ENCODE data around the gene SLC6A8.

Gene SLC6A8

DNA sequence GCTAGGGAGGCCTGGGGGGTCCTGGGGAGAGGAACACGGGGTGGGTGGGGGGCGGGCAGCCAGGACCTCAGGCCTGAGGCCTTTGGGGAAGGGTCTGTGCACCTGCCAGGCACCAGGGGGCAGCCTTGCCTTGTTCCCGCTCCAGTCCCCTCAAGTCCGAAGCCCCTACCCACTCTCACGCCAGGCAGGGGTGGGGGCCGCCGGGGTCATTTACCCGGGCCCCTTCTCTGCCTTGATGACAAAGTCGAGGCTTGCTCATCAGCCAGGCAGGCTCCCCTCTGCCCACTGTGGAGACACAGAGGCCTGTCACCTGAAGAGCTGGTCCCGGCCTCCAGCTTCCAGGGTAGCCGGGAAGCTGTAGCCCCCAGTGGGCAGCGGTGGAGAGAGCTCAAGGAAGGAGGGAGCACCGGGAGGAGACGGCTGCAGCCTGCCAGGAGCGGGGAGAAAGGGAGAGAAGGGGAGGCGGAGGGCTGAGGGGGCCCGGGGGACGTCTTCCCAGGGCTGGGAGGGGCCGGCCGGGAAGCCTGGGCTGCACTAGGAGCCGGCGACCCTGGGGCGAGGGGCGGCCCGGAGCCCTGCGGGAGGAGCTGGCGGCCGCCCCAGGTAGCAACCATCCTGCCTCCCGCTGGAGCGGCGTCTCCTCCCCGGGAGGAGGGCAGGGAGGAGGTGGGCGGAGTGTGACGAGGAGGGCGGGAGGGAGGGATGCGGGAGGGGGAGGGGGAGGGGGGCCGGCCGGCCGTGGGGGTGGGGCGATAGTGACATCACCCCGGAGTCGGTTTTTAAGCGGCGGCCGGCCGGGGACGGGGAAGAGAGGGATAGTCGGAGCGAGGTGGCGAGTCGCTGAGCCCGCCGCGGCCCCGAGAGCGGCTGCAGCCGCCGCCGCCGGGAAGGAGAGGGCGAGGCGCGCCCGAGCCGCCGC, at the start of gene SLC6A8:
Gene SLC6A8, plus strand, starts transcription at position 806 of the 919 bp plus-strand sequence. CDS start 649 bp downstream, outside the sequence.
- in situ Hi-C loops (cut with MboI; ENCODE audit: low sequenced_read_pairs), result no loop called here

DNA sequence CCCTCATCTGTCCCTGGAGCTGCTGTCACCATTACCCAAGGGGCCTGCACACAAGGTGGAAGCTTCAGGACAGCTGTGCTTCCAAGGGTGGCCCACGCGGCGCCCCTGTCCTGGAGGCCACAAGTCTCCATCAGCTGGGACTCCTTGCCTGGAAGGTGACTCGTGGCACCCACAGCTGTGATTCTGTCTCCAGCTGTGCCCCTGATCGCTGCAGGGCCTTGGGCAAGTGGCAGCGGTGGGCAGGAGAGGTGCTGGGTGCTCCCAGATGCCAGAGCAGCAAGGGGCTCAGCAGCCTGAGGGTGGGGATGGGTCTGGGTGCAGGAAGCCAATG, 49.7 kb upstream of the SLC6A8 start:
- in situ Hi-C loops (cut with MboI; ENCODE audit: low sequenced_read_pairs), result no loop called here

DNA sequence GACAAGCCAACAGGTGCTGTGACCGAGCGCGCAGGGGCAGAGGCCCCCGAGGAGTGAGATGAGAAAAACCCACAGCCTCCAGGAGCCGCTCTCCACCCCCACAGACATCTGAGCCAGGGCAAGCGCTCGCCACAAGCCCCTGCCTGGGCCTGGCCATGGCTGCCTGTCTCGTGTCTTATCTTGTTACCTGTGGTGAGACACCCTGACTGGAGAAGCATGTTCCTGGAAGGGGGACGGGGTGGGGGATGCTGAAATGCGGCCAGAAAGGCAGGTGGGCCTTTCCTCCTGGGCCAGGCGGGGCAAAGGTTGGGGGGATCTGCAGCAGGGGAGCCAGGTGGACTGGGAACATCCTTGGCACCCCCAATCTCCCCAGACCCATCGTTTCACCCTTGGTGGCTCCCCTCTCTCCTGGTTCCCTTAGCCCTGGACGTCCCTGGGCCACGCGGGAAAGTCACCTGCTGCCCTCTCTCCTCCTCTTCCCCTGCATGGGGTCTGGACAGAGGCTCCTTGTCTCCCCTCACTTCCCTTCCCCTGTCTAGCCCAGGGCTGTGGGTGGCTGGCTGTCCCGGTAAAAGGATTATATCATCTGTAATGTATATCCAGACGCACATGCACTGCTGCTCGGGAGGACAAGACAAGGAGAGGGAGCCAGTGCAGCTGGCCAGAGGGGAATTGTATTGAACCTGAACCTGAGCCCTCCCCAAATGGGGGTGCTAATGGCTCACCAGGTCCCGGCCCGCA, 49.1 kb upstream of the SLC6A8 start:
- in situ Hi-C loops (cut with MboI; ENCODE audit: low sequenced_read_pairs), result no loop called here

DNA sequence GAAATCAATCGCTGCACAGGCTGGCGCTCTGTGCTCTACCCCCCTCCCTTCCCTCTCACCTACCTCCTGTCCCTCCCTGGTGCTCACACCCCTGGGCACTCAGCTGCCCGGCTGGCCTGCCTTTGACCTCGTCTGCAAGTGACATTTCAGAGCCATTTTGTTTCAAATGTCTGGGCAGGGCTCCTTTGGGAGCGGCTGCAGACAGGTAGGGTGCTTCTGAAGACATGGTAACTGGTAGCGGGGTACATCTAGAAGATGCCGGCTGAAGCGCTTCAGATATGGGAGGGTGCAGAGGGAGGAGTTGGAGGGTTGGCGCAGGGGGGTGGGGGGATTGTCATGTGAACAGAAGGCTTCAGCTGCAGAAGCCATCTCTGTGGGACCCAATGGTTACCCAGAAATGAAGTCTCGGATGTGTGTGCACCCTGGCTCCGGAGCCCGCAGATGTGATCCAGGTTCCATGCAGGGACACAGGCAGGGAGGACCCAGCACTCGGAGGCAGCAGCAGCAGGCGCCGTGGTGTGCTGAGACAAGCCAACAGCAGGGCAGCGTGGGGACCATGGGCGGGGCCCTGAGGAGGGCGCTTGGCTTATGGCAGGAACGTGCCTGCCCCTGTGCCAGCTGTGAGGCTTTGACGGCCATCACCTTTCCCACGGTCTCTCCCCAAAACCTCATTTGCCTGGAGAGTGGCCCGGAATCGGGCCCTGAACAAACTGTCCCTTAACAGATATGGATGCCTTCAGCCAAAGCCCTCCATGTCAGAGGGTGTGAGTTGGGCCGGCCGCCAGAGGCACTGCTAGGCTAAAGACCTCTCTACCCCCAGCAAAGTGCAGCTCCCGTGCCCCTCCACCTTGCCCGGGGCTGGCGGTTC, 48.3 kb upstream of the SLC6A8 start:
- in situ Hi-C loops (cut with MboI; ENCODE audit: low sequenced_read_pairs), result no loop called here

DNA sequence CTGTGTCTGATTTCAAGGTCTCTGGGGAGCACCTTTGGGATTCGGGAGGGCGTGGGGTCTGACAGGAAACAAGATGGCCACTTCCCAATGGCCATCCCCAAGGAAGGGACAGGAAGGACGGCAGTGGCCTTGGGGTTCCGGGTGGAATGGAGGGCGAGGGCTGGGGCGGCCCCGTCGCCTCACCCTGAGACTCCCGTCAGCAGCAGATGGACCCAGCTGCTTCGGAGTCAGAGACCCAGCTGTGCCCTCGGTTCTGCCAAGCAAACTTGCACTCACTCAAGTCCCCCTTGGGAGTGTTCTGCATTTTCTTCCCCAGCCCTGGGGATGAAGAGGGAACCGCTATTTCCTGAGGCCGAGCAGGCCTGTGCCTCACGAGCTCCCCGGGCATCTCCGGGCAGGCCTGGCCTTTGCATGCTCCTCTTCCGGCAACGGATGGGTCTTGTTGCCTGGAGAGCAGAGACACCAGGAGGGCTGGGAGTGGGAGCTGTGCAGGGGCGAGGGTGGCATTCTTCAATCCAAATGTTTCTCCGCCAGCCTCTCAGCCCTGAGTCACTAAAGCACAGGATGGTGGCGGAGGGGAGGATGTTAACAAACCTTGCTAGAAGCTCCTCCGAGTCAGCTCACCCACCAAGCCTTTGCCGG, 47.6 kb upstream of the SLC6A8 start:
- in situ Hi-C loops (cut with MboI; ENCODE audit: low sequenced_read_pairs), result no loop called here

DNA sequence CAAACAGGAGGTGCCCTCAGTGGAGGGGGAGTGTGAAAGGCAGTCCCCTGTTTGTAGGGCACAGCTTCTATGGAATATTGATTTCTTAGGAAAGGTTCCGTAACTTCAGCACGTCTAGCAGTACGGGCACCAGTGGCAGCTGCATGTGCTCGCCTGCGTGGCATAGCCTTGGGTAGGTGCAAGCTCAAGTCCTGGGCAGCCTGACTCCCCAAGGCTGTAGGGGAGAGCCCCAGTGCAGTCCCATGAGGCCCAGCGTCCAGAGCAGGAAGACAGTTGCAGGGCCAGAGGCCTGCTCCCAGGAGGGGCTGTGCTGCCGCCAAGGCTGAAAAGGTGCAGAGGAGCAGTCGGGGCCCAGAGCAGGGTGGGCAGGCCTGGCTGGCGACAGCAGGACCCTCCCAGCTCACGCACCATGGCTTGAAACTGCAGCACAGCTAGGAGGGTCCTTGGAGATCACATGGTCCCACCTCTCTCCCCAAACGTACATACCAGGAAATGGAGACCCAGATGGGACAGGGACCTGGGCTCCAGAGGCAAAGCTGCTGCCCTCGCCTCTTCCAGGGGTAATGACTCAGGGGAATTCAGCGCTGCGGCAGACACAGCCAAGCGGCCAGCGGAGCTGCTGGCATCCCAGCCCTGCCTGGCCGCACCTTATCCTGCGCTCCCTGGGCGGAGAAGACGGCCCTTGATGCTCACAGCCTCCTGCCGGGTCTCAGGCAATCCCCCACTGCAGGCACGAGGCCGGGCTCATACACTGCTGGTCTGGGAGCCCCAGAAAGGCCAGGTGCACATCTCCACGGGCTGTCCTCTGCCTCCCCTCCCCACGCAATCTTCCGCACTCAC, 46.8 kb upstream of the SLC6A8 start:
- in situ Hi-C loops (cut with MboI; ENCODE audit: low sequenced_read_pairs), result no loop called here

DNA sequence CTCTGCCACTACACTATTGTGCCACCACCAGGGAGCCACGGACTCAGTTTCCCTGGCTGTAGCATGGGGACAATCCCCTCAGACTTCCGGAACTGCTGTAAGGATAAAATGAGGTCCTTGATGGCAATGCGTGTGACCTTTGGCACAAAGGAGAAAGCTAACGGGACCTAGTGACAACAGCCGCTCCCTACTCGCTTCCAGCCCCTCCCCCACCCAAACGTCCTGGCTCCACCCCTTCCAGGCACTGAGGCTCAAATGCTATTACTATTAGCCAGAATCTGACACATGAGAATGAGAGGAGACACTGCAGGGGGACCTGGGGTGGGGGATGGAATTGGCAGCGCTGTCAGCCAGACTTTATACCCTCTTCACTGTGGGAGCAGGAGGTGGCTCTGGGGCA, 46.1 kb upstream of the SLC6A8 start:
- in situ Hi-C loops (cut with MboI; ENCODE audit: low sequenced_read_pairs), result no loop called here

DNA sequence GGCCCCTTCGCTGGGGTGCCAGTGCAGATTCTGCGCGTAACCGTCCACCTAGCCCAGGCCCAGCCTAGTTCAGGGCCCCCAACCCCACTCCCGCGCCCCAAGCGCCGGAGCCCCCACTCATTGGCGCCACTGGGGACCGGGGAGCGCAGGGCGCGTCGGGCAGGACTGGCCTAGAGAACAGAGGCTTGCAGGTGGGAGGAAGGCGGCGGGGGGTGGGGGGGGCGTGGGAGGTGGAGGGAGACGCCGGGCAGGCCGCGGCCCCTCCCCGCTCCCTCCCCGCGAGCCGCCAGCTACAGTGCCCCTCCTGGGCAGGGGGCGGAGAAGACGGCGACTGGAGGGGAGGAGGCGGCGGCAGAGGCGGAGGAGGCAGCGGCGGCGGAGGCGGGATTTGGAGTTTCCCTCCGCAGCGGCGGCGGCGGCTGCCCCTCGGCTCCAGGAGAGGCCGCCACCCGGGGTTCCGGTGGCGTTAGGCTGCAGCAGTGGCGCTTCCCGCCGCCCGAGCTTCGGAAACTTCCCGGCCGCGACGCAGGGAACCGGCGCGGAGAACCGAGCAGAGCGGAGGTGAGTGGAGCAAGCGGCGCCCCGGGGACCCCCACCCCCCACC, 45.6 kb upstream of the SLC6A8 start:
- in situ Hi-C loops (cut with MboI; ENCODE audit: low sequenced_read_pairs), result no loop called here

DNA sequence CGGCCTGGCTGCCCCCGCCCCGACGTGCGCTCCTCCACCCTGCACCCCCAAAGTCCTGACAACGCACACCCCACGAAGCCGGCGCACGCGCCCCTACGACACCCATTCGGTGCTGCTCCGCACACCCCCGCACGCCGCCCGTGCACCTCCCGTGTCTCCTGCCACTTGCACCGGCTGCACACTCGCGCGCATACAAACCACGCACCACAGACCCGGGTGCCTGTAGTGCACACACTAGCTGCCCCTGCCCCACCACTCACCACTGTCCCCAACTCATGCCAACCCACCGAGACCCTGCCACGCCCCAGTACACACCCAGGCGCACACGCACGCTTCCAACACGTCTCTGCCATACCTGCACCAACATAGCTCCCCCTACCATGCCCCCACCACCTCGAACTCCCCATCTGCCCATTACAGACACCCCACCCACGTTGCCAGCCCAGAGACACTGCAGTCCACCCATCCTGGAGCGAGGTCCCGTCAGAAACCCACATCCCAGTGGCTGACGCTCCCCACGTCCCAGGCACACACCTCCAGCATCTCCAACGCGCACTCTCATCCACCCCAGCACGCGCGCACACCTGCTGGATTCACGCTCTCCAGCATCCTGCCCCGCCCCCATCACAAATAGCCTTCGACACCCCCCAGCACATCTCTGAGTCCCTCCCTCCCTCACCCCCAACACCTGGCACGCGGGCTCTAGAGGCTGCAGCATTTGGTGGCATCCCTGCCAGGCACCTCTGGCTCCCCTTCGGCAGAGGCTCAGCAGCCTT, 44.9 kb upstream of the SLC6A8 start:
- in situ Hi-C loops (cut with MboI; ENCODE audit: low sequenced_read_pairs), result no loop called here

DNA sequence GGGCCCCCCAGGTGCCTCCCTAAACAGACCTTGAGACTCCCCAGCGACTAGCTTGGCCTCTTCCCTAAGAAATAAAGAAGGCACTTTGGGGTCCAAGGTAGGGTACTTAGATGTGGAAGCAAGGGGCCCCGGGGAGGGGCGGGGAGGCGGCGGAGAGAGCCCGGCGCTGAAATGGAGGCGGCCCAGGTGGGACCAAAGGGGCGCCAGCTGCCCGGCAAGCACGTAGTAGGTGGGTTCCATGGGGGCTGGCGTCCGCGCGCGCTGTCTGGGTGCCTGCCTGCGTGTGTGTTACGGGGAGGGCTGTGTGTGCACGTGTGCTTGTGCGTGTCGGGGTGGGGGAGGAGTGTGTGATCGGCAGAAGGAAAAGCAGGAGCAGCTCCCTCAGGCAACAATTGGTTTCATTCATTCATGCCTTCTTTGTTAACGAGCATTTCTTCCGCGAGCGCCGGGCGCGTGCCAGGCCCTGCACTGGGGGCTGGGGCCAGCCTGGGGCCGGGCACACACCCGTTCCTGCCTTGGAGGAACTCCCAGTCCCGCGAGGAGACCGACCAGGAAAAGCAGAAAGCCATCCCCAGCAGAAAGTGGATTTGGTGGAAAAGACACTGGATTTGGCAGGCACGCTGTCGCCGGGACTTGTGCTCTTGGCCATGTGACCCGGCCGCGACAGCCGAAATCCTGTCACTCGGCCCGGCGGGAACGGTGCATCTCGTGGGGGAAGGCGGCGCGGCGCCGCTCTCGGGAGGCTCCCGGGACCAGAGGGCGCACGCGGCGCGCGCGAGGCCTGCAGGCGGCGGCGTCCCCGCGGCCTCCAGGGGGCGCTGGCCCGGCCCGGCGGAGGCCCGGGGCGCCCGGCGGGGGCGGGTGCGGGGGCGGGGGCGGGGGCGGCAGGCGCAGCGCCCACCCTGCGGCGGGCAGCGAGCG, 44.0 kb upstream of the SLC6A8 start:
- in situ Hi-C loops (cut with MboI; ENCODE audit: low sequenced_read_pairs), result no loop called here

DNA sequence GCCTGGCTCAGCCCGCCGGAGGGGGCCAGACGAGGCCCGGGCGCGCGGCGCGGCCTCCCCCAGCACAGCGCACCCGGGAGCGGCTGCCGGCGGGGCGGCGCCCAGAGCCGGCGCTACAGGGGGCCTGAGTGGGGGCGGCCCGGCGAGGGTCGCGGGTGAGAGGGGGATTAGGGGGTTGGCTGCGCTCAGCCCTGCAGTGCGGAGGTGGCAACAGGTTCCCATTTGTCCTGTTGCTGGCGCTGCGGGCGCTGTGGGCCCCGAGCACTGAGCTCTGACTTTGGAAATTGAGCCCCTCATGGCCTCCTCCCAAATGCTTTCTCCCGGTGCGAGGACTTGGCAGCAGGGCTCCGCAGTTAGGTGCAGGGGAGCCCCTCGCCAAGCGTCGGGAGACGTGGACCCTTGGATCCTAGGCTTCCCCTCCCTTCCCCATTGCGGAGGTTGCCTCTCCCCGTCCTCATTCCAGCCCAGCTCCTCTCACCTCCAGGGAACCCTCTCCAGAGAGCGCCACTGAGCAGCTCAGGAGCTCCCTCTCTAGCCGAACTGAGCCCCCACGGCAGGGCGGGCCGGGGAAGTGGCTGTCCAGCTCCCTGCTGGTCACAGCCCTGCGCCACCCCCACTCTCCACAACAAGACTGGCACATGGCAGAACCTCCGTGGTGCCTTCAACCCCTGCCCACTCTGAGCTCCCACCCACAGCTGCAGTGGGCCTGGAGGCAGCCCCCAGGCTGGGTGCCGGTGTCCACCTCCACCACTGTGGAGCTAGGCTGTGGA, 43.2 kb upstream of the SLC6A8 start:
- in situ Hi-C loops (cut with MboI; ENCODE audit: low sequenced_read_pairs), result no loop called here

DNA sequence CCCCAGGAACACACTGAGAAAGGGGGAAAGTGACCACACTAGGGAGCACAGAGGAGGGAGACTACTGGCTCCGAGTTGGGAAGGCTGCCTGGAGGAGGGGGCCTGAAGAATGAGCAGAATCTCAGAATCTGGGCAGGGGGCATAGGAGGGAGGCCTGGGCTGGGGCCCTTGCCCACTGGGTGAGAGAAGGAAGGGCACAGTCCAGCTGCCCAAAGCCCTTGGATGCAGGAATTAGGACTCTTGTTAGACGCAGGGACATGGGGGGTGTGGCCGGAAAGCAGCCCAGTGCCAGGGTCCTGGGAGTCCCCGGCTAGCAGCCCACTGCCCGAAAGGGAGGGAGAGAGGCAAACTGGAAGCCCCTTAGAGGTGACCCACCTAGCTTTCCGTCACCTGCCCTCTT, 42.6 kb upstream of the SLC6A8 start:
- in situ Hi-C loops (cut with MboI; ENCODE audit: low sequenced_read_pairs), result no loop called here

DNA sequence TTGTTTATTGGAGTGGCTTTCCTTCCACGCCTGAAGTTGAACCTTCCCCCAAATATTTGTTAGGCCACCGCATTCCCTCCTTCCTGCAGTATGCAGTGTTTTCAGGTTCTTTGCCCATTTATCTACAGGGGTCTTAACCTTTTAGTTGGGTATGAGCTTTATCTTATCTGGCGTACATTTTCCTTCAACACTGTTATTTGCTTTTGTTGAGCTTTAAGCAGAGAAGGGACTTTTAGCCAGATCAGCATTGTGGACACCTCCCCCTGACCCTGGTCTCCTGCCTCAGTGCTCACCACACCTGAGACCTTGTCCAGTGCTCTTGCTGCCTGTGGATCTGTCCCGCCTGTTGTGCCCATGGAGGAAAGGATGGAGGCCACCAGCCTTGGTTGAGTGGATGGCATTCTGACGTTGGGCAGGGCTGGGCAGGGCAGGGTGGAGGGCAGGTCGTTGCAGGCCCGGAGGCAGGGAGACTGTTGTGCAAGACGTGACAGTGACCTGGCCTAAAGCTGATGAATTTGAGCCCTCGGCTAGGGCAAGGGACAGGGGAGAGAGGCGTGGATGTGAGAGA, 41.7 kb upstream of the SLC6A8 start:
- in situ Hi-C loops (cut with MboI; ENCODE audit: low sequenced_read_pairs), result no loop called here

DNA sequence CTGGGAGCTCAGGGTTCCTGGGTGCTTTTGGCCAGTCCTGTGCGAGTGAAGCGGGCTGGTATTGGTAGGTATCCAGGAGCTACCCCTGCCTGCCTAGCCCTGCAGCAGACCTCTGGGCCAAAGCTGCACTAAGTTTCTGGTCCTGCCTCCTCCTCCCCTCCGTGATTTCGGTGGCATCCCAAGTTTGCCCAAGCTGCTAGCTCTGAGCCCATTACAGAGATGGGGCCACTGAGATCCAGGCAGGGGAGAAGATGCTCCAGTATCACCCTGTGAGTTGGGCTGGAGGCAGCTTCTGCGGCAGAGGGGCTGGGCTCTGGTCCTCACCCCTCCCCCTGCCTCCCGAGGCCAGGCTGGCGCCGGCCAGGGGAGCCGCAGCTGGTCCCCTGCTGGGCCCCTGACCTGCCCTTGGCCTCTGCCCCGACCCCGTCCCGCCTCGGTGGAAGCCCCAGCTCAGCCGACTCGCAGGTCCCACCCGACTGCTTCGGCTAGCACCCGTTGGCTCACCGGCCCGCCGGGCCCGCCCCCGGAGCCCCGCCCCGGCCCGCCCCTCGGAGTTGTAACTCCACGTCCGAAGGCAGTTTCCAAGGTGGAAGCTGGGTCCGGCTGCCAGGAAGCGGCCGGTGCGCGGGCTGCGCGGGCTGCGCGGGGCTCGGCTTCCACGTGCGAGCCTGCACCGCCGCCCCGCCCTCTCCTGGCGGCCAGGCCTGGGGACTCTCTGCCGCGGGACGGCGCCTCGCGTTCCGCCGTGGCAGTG, 40.9 kb upstream of the SLC6A8 start, which contains the start of gene DUSP9:
Gene DUSP9, plus strand, starts transcription at position 584 of the 754 bp plus-strand sequence. CDS start 751 bp downstream, outside the sequence.
- in situ Hi-C loops (cut with MboI; ENCODE audit: low sequenced_read_pairs), result no loop called here

DNA sequence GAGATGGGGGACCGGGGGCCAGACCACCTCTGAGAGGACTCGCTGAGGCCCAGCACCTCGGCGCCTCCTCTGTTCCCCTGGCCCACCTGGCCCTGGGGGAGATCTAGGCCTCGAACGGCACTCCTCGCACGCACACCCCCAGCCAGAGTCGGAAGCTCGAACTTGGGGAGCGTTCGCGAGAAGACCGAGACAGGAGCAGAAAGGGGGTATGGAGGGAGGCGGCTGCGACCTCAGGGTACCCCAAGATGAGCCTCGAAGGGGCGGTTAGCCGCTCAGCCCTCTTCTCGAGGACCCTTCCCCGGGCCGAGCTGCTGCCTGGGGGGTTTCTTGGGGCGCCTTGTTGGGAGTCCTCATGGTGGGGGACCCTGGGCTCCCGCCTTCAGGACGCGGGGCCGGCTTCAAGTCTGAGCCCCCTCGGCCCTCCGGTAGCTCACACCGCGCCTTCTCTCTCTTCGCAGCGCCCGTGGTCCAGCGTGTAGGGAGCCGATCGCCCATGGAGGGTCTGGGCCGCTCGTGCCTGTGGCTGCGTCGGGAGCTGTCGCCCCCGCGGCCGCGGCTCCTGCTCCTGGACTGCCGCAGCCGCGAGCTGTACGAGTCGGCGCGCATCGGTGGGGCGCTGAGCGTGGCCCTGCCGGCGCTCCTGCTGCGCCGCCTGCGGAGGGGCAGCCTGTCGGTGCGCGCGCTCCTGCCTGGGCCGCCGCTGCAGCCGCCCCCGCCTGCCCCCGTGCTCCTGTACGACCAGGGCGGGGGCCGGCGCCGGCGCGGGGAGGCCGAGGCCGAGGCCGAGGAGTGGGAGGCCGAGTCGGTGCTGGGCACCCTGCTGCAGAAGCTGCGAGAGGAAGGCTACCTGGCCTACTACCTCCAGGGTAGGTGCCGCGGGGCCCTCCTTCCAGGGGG, 40.0 kb upstream of the SLC6A8 start:
- in situ Hi-C loops (cut with MboI; ENCODE audit: low sequenced_read_pairs), result no loop called here
